Measurements from ENCODE around the gene SRRM4. TPM values are rescaled to one million over a fixed set of nuclear protein-coding genes. Genes with fewer than 3 reads are reported as not detected.

The SRRM4 gene
- total RNA-seq, 1 experiment from 2014 or later, result not detected

GRCh38 chr12:119147847-119148448 lies 166.6 kb downstream of the SRRM4 start:
- no peaks in the 10 kb centered on the region for H3K4me1 ChIP-seq
- DNase-seq, result no peak
- H3K36me3 ChIP-seq, result no peaks in the 10 kb centered on the region
- H3K4me3 ChIP-seq, result no peak overlapping the region
- H3K27ac ChIP-seq, result no peak overlapping the region
- H3K9me3 ChIP-seq (replicated peaks), result no peaks in the 10 kb centered on the region
- H3K27me3 ChIP-seq, result no peaks in the 10 kb centered on the region; the same call in 1 of the 2 replicates

GRCh38 chr12:119149270-119149669 lies 167.9 kb downstream of the SRRM4 start:
- no peak for DNase-seq
- no peaks in the 10 kb centered on the region for H3K9me3 ChIP-seq (replicated peaks)
- no peaks in the 10 kb centered on the region for H3K4me1 ChIP-seq
- H3K27me3 ChIP-seq, result no peaks in the 10 kb centered on the region
- no peak overlapping the region for H3K27ac ChIP-seq
- no peak overlapping the region for H3K4me3 ChIP-seq
- H3K36me3 ChIP-seq, result no peaks in the 10 kb centered on the region

GRCh38 chr12:119151445-119152026 lies 170.2 kb downstream of the SRRM4 start:
- no peak for DNase-seq
- Histone ChIP-seq H3K9me3 (replicated peaks) (no peaks in the 10 kb centered on the region), H3K4me1 (no peaks in the 10 kb centered on the region), H3K4me3 (no peak overlapping the region), H3K27ac (no peak overlapping the region), H3K36me3 (no peaks in the 10 kb centered on the region), H3K27me3 (no peaks in the 10 kb centered on the region)

GRCh38 chr12:119153477-119154434 lies 172.4 kb downstream of the SRRM4 start:
- Histone ChIP-seq H3K27ac (no peak overlapping the region), H3K4me3 (no peak overlapping the region), H3K36me3 (no peaks in the 10 kb centered on the region), H3K27me3 (no peaks in the 10 kb centered on the region), H3K4me1 (no peaks in the 10 kb centered on the region), H3K9me3 (replicated peaks) (no peaks in the 10 kb centered on the region)
- peak in 1 of 2 experiments; percentile 13 for DNase-seq

- H3K9me3 ChIP-seq (replicated peaks), result no peaks in the 10 kb centered on the region
- no peaks in the 10 kb centered on the region for H3K36me3 ChIP-seq
- no peak overlapping the region for H3K27ac ChIP-seq
- H3K4me1 ChIP-seq, result no peaks in the 10 kb centered on the region
- no peaks in the 10 kb centered on the region for H3K27me3 ChIP-seq
- no peak overlapping the region for H3K4me3 ChIP-seq
- peak in 1 of 2 experiments; percentile 13 for DNase-seq
Measured at GRCh38 chr12:119154435-119154818, 173.1 kb downstream of the SRRM4 start.

- Histone ChIP-seq H3K9me3 (replicated peaks) (no peaks in the 10 kb centered on the region), H3K36me3 (no peaks in the 10 kb centered on the region), H3K4me1 (no peaks in the 10 kb centered on the region), H3K27me3 (no peaks in the 10 kb centered on the region), H3K27ac (no peak overlapping the region), H3K4me3 (no peak overlapping the region)
- no peak for DNase-seq
Measured at GRCh38 chr12:119156401-119157044, 175.2 kb downstream of the SRRM4 start.

- no peak for DNase-seq
- no peaks in the 10 kb centered on the region for H3K4me1 ChIP-seq
- H3K27me3 ChIP-seq, result no peaks in the 10 kb centered on the region
- no peak overlapping the region for H3K27ac ChIP-seq
- H3K9me3 ChIP-seq (replicated peaks), result no peaks in the 10 kb centered on the region
- H3K36me3 ChIP-seq, result no peaks in the 10 kb centered on the region
- no peak overlapping the region for H3K4me3 ChIP-seq
Measured at GRCh38 chr12:119157528-119157927, 176.2 kb downstream of the SRRM4 start.

- Histone ChIP-seq H3K4me1 (no peaks in the 10 kb centered on the region), H3K27ac (no peak overlapping the region), H3K36me3 (no peaks in the 10 kb centered on the region), H3K9me3 (replicated peaks) (no peaks in the 10 kb centered on the region), H3K27me3 (no peaks in the 10 kb centered on the region), H3K4me3 (no peak overlapping the region)
- DNase-seq, result no peak
Measured at GRCh38 chr12:119157978-119158377, 176.6 kb downstream of the SRRM4 start.

- DNase-seq, result no peak
- Histone ChIP-seq H3K36me3 (no peaks in the 10 kb centered on the region), H3K27me3 (no peaks in the 10 kb centered on the region), H3K9me3 (replicated peaks) (no peaks in the 10 kb centered on the region), H3K4me3 (no peak overlapping the region), H3K27ac (no peak overlapping the region), H3K4me1 (no peaks in the 10 kb centered on the region)
Measured at GRCh38 chr12:119158402-119158801, 177.1 kb downstream of the SRRM4 start.

GRCh38 chr12:119159844-119160243 lies 178.5 kb downstream of the SRRM4 start:
- H3K27ac ChIP-seq, result no peak overlapping the region
- no peaks in the 10 kb centered on the region for H3K9me3 ChIP-seq (replicated peaks)
- H3K4me1 ChIP-seq, result no peaks in the 10 kb centered on the region
- H3K27me3 ChIP-seq, result no peaks in the 10 kb centered on the region
- H3K36me3 ChIP-seq, result no peaks in the 10 kb centered on the region
- DNase-seq, result no peak
- H3K4me3 ChIP-seq, result no peak overlapping the region

- H3K36me3 ChIP-seq, result no peaks in the 10 kb centered on the region
- DNase-seq, result no peak
- H3K4me1 ChIP-seq, result no peaks in the 10 kb centered on the region
- no peaks in the 10 kb centered on the region for H3K9me3 ChIP-seq (replicated peaks)
- H3K4me3 ChIP-seq, result no peak overlapping the region
- H3K27ac ChIP-seq, result no peak overlapping the region
- H3K27me3 ChIP-seq, result 0 out of 2 replicates have a peak, but pooled peaks cover under 1% of the 10 kb centered on the region
Measured at GRCh38 chr12:119167902-119168301, 186.6 kb downstream of the SRRM4 start.

GRCh38 chr12:119168721-119169120 lies 187.4 kb downstream of the SRRM4 start:
- no peaks in the 10 kb centered on the region for H3K9me3 ChIP-seq (replicated peaks)
- H3K27me3 ChIP-seq, result 0 out of 2 replicates have a peak, but pooled peaks cover 3% of the 10 kb centered on the region
- no peaks in the 10 kb centered on the region for H3K36me3 ChIP-seq
- no peak overlapping the region for H3K4me3 ChIP-seq
- DNase-seq, result no peak
- no peak overlapping the region for H3K27ac ChIP-seq
- no peaks in the 10 kb centered on the region for H3K4me1 ChIP-seq

- no peak overlapping the region for H3K4me3 ChIP-seq
- H3K36me3 ChIP-seq, result no peaks in the 10 kb centered on the region
- H3K4me1 ChIP-seq, result no peaks in the 10 kb centered on the region
- no peak overlapping the region for H3K27ac ChIP-seq
- 0 out of 2 replicates have a peak, but pooled peaks cover 3% of the 10 kb centered on the region for H3K27me3 ChIP-seq
- no peaks in the 10 kb centered on the region for H3K9me3 ChIP-seq (replicated peaks)
- no peak for DNase-seq
Measured at GRCh38 chr12:119169150-119169549, 187.8 kb downstream of the SRRM4 start.

- no peaks in the 10 kb centered on the region for H3K36me3 ChIP-seq
- H3K4me3 ChIP-seq, result no peak overlapping the region
- no peaks in the 10 kb centered on the region for H3K9me3 ChIP-seq (replicated peaks)
- no peaks in the 10 kb centered on the region; the same call in 1 of the 2 replicates for H3K4me1 ChIP-seq
- 0 out of 2 replicates have a peak, but pooled peaks cover 3% of the 10 kb centered on the region for H3K27me3 ChIP-seq
- no peak for DNase-seq
- no peak overlapping the region for H3K27ac ChIP-seq
Measured at GRCh38 chr12:119171291-119171690, 189.9 kb downstream of the SRRM4 start.

All from SJCRH30 (cell line).